GM12872 (cell line): ENCODE results near the gene PLXNA4.

Experiments
- TF ChIP-seq, protein P1 (sequence below): IDR thresholded peaks from 3 replicates; pipeline ENCODE4 v1.5.1; 2011; ENCODE audit warnings: low read depth, mild to moderate bottlenecking, low read length, moderate library complexity; ENCODE audit not compliant: insufficient read depth

PLXNA4 gene

DNA sequence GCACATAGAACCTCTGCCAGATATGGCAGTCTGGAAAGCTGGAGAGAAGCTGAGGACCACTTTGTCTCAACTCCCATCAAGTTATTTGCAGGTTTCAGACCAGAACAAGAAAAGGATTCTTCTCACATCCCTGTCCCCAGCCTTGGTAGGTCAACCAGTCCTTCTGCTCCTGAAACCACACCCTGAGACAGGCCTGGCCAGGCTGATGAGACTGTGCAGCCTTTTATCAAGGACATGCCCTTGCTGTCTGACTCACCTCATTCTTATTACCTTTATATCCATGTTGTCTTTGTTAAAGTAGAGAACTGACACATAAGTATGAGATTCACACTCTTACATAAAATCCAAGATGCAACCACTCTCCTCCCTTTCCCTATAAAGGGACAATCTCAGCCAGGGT is 354.9 kb downstream of the PLXNA4 start:
- TF ChIP-seq, protein P1, sequence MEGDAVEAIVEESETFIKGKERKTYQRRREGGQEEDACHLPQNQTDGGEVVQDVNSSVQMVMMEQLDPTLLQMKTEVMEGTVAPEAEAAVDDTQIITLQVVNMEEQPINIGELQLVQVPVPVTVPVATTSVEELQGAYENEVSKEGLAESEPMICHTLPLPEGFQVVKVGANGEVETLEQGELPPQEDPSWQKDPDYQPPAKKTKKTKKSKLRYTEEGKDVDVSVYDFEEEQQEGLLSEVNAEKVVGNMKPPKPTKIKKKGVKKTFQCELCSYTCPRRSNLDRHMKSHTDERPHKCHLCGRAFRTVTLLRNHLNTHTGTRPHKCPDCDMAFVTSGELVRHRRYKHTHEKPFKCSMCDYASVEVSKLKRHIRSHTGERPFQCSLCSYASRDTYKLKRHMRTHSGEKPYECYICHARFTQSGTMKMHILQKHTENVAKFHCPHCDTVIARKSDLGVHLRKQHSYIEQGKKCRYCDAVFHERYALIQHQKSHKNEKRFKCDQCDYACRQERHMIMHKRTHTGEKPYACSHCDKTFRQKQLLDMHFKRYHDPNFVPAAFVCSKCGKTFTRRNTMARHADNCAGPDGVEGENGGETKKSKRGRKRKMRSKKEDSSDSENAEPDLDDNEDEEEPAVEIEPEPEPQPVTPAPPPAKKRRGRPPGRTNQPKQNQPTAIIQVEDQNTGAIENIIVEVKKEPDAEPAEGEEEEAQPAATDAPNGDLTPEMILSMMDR, result no peak

DNA sequence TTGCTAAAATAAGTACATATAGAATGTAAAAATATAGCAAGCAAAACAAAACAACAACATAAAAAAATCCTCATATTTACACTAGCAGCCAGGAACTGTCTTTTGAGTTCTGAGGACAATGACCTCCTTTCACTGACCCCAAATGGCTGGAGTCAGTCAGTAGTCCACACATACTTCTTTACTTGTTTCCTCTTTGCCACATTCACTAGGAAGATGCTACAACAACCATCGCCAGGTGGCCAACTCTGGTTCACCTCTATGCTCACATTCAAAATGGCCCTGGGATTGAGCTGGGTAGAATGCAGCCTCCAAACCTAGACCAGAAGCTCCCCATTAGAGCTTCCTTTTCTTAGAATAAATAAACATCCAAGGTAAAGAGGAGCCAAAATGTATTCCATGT is 356.2 kb downstream of the PLXNA4 start:
- TF ChIP-seq, protein P1, result no peak

DNA sequence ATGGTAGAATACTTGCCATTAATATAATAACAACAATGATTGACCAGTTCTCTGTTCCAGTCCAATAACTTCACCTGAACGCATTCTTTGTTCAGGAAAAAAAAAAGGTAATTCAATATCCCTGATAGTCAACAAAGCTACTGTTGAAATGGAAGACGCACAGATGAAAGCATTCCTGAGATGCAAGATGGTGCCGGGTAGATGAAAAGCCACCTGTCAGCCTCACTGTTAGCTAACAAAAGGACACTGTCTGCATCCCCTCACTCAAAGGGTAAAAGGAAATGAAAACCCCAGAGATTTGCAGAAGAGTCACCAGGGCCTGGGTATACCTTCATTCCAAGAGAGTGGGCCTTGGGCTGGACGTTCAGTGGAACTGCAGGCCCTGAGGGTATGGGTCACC is 357.4 kb downstream of the PLXNA4 start:
- TF ChIP-seq, protein P1, result no peak

DNA sequence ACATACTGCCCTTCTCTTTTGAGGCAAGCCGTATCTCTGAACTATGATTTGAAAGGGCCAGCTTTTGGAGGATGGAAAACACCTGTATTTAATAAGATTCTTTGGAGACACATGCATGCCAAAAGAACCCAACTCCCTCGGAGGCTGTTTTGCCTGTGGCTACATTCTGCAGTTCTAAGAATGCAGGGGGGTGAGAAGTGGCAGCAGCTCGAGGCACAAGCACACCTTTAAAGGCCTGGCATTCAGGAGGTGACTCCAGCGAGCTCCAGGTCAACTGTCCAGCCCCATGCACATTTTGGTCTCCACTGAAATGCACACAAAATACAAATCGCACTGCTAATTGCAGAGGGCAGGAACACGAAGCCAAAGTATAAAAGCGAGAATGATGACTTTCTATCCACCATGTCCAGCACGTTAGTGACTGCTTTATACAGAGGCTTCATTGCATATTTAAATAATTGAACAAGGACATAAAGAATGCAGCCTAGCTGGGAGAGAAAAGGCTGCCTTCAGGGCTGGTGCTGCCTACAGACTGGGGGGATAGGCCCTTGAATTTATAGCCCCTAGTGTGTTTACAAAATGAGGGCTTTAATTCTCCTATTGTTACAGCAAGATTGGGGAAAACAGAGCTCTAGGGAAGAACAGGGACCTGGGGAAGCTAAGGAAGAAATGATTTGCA is 359.3 kb downstream of the PLXNA4 start:
- TF ChIP-seq, protein P1, result no peak

DNA sequence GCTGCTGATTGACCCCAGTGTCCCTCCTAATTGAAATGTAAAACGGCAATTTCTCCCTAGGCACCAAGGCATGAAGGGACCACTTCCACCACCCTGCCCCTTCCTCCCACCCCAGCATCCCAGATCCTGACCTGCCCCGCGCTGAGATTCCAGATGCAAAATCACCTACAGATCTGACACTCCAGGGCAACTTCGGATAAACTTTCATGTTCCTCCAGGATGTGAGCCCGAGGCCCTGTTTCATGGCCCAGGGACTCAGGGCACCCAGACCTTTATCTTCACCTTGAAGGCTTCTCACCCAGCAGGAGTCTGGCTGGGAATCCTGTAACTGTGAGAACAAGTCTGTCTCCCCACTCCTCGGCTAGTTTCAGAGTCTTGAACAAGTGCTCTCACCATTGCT is 361.8 kb downstream of the PLXNA4 start:
- TF ChIP-seq, protein P1, result no peak

DNA sequence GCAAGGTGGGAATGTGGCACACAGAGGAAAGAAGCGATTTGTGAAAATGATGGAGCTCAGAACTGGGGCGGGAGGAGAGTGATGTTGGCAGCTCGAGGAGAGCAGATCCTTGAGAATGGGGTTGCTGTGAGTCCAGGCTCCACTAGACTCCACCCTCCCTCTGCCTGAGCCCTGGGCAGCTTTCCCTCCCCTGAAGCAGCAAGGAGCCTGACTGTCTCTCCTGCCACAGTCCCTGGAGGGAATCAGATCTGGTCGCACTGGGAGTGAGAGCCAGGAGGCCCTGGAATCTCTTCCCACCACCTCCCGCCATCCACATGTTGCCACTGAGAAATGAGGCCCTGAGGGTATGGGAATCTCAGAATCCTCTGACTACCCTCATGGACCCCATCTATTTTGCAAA is 362.7 kb downstream of the PLXNA4 start:
- TF ChIP-seq, protein P1, result no peak

DNA sequence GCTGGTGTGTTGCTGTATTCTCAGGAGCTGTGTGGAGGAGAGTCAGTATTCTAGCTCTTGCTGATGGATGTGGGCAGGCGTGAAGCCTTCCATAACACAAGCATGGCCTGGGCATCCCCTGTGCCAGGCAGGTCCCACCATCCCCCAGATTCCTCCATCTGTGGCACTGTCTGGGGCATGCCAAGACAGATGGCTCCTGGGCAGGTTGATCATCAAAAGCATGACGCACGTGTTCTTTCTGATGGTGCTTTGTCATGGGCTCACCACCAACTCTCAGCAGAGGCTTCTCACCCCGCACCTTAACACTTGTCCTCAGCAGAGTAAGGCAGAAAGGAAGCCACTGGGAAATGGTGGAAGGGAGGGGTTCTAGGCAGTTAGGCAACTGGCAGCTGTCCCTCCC is 364.3 kb downstream of the PLXNA4 start:
- TF ChIP-seq, protein P1, result no peak
